Islet of Langerhans (tissue), 1 donor: ENCODE results near the gene ADAMTS4.

ENCODE experiments used
- FAIRE-seq: peaks from one replicate; lab custom pipeline; 2011; peaks lifted over from hg19 to GRCh38; lab: Jason Lieb, UNC

Gene ADAMTS4

GRCh38 chr1:161140755-161141400 is 58.0 kb downstream of the ADAMTS4 start:
- FAIRE-seq, result no peak

- FAIRE-seq, result peak; percentile 66
Measured at GRCh38 chr1:161139766-161140165, 59.1 kb downstream of the ADAMTS4 start.

GRCh38 chr1:161138431-161138830 is 60.4 kb downstream of the ADAMTS4 start:
- no peak for FAIRE-seq

GRCh38 chr1:161137881-161138280 is 61.0 kb downstream of the ADAMTS4 start:
- no peak for FAIRE-seq
